ENCODE data around the gene CORIN.
"Not testable (repeated sequence)": the region's sequence is repeated elsewhere in the genome, so short reads cannot be mapped to it uniquely, and the experiment has no call there.

The CORIN gene

GRCh38 chr4:47562297-47562696 lies 275.6 kb downstream of the CORIN start:
- no peak for DNase-seq (ENCODE audit: low spot score)

GRCh38 chr4:47561331-47561730 lies 276.5 kb downstream of the CORIN start:
- DNase-seq (ENCODE audit: low spot score): no peak

DNA sequence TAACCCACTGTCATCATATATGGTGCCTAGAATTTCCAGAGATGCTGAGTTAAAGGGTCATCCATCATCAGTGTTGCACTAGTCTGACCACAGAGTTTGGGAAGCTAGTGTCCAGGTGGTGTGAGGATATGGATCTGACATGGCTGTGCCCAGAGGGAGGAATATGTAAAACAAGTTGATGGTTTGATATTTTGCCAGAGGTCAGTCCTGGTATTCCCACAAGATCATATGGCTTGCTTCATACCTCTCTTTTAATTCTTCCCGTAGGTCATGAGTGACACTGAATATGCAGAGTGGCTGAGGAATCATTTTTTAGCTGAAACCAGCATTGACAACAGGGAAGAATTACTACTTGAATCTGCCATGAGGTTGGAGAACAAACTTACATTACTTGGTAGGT lies 277.2 kb downstream of the CORIN start:
- DNase-seq (ENCODE audit: low spot score): no peak

GRCh38 chr4:47557255-47557654 lies 280.6 kb downstream of the CORIN start:
- DNase-seq (ENCODE audit: low spot score): no peak

- DNase-seq (ENCODE audit: low spot score): not testable (repeated sequence)
Observed at GRCh38 chr4:47555920-47556319, 281.9 kb downstream of the CORIN start.

DNA sequence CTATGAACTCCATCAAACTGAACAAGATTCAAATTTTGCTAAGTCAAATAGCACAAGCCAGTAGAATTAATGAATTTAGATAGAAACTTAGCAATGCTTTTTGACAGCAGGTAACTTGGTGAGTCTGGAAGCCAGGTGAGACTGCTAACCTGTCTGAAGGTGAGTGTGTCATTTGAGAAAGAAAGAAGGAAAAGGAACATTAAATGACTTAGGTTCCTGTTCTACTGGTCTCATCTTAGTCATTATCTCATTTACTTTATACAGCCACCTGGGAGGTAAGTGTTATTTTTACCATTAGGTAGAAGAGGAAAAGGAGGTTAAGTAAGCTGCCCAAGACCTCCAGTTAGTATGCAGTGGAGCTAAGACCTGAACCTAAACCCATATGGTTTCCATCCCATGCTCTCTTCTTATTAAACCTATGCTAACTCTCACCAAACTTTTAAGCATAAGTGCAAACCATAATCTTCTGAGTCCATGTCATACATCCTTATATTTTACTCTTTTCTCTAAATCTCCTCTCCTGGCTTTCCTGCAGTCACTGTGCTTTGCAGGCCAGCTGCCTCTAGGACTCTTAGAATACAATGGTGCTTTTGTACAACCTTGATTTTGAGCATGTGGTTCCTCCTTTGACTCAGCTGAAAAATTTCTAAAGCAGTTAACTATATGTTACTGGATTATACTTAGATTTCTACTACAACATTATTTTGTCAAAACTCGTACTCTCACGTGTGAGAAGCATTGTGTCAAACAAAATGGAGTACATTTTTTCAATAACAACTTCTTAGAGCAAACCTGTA lies 284.3 kb downstream of the CORIN start:
- DNase-seq (ENCODE audit: low spot score): no peak

DNA sequence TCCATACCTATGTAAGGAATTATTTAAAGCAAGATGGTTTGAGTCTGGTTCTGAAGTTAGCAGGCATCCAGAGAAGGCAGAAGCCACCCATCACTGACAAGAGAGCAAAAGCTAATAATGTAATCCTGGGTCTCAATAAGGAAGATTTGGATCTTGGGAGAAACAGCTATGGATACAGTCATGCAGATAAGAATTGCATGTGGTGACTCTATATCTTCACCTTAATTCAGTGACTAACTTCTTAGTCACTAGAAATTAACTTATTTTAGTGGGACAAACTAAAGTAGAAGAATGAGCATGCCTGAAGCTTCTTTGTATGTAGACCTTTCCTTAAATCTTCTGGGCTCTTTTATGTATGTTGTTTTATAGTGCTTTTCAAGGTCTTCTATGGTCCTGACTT lies 286.2 kb downstream of the CORIN start:
- no peak for DNase-seq (ENCODE audit: low spot score)

GRCh38 chr4:47550899-47551548 lies 286.8 kb downstream of the CORIN start:
- DNase-seq (ENCODE audit: low spot score): no peak

GRCh38 chr4:47550357-47550756 lies 287.5 kb downstream of the CORIN start:
- DNase-seq (ENCODE audit: low spot score): not testable (repeated sequence)
